ENCODE measurements around the gene MIAT.
"Not testable (repeated sequence)": the region's sequence is repeated elsewhere in the genome, so short reads cannot be mapped to it uniquely, and the experiment has no call there.

The MIAT gene

DNA sequence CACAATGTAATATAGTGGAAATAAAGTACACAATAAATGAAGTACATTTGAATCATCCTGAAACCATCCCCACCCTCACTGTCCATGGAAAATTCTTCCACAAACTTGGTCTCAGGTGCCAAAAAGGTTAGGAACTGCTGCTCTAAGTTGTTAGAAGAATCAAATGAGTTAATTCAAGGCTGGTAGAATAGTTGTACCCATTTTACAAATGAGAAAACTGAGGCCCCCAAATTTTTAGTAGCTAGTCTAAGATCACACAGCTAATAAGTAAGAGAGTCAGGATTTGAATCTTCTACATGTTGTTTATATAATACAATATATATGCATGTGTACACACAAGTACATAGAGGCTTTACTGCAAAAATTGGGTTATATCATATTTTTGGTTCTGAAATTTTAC is 43.1 kb downstream of the MIAT start:
- no peak for DNase-seq (ENCODE audit: low spot score)

DNA sequence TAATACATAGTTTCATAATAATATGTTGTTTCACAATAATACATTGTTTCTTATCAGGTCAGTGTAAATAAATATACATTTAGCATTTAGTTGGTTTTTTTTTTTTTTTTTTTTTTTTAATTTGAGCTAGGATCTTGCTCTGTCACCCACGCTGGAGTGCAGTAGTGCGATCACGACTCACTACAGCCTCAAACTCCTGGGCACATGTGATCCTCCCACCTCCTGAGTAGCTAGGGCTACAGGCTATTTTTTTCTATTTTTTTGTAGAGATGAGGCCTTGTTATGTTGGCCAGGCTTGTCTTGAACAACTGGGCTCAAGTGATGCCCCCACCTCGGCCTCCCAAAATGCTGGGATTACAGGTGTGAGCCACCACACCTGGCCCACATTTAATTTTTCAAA is 43.5 kb downstream of the MIAT start:
- no peak for DNase-seq (ENCODE audit: low spot score)

DNA sequence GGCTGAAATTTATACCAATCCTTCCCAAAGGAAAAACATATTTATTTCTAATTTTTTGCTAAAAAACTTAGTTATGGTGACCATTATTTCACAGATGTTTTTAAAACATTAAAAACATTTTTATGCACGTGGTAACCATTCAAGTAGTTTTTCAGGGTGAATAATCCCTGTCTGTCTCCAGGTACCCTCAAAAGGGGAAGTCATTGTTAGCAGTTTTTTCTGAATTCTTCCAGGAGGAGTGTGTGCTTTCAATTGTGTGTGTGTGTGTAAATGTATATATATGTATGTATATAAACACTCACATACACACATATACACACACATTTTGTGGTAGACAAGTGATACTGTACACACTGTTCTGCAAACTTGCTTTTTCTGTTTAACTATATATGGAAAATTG is 43.9 kb downstream of the MIAT start:
- no peak for DNase-seq (ENCODE audit: low spot score)

DNA sequence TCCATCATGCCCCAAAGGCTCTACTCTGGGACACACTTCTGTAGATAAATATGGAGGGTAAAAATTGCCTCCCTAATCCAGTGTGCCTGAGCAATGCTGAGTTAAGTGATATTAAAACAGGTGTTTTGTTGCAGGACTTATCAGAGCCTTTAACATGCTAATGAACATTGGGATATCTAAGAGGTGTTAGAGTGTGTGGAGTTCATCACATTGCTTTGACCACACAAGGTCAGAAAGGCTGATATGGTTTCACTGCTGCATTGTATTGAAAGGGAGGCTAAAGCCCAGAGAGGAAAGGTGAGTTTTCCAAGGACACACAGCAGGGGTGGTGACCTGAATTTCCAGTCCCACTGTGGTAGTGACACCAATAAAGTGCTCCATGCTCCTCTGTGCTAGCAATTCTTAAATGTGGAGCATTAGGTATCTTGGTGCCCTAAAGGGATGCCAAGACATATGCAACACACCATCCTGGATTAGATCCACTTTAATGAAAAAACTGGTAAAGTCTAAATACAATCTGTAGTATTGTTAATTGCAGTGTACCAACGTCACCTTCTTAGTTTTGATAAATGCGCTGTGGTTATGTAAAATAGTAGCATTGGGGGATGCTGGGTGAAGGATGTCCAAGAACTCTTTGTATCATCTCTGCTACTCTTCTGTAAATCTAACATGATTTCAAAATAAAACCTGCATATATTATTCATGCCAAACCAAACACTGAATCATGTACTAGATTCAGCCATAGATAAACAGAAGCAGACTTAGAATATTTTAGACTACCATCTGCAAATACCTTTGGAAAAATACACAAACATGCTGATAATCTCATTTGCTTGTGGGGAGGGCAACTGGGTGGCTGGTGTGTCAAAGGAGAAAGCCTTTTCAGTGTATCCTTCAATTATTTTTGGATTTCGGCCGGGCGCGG is 45.8 kb downstream of the MIAT start:
- no peak for DNase-seq (ENCODE audit: low spot score)

DNA sequence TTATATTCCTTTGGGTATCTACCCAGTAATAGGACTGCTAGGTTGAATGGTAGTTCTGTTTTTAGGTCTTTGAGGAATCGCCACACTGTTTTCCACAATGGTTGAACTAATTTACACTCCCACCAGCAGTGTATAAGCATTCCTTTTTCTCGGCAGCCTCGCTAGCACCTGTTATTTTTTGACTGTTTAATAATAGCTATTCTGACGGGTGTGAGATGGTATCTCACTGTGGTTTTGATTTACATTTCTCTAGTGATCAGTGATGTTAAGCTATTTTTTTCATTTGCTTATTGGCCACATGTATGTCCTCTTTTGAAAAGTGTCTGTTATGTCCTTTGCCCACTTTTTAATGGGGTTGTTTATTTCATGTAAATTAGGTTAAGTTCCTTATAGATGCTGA is 48.0 kb downstream of the MIAT start:
- DNase-seq (ENCODE audit: low spot score): not testable (repeated sequence)

DNA sequence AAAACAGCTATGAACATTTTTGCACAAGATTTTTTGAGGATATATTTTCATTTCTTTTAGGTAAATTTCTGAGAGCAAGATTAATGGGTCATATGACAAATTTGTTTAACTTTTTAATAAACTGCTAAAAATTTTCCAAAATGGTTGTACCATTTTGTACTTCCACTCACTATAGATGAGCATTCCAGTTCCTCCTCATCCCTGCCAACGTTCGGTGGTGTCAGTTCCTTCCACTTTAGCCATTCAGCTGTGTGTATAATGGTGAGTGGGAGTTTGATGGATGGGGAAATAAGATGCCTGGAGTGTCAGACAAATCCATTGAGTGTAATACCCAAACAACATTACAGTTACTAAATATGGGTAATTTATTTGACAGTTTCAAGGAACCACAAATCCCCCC is 49.7 kb downstream of the MIAT start:
- DNase-seq (ENCODE audit: low spot score): no peak

DNA sequence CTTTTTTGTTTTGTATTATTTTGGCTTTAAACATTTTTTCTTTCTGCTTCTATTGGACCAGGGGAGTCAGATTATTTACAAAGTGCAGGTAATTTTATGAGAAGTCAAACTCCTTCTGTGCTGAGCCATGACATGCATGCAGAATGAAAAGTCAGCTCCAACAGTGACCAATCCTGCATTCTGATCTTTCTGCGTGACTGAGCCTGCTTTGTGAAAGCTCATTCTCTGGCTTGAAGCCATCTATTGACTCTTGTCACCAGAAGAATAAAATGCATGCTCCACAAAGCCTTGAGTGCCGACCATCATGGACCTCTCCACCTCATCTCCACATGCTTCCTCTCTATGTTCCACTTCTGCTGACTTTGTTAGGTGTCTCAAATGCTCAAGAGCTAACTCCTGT is 50.2 kb downstream of the MIAT start:
- DNase-seq (ENCODE audit: low spot score): no peak

DNA sequence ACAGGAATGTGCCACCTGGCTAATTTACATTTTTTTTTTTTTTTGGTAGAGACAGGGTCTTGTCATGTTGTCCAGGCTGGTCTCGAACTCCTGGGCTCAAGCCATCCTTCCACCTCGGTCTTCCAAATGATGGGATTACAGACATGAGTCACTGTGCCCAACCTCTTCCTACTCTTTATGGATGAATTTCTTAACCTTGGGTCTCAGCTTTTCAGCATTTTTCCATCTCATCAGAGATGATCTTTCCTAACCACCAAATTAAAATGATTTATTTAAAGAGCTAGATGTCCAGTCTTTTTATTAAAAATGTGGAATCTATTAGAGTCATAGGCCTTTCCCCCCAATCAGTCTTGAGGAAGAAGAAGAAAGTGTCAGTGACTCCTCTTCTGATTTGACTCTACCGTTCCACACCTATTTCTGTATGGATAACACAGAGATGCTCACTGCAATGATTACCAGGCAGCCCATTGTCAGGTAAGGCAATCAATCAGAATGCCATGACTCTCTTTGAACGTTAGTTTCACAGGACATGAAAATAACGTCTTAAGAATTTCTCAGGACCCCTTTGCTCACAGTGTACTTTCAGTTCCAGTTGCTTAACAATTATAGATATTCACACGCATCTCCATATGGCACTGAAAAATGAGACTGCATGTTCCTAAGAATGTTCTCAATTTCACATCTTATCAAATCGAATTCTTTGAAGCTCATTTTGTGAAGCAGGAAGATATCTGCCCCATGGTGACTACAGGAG is 51.0 kb downstream of the MIAT start:
- no peak for DNase-seq (ENCODE audit: low spot score)

DNA sequence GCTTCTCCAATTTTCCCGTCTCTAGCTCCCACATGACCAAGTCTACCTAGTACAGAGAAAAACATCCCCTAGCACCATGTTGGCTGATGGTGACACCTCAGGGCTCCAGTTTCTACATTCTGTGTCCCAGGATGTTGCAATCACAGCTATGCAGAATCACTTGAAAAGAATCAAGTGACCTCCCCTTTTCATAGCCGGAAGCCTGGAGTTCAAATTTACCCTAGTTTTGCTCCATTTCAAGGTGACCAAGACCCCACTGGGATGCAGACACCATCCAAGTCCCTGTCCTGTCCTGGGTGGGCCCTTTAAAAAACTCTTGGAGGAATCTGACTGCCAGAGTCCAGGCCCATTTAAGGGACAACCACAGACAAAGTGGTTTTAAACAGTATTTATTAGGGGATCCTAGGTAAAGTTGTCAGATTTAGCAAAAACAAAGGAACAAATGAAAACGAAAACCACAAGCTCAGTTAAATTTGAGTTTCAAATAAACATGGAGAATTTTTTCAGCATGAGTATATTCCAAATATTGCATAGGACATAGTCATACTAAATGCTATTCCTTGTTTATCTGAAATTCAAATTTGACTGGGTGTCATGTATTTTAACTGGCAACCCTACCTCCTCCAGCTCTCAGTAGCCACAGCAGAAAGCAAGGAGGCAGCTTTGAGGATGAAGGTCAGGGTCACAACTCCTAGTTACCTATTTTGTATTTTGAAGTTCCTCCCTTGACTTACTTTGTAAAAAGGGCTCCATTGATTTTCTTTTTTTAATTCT is 52.4 kb downstream of the MIAT start:
- no peak for DNase-seq (ENCODE audit: low spot score)

DNA sequence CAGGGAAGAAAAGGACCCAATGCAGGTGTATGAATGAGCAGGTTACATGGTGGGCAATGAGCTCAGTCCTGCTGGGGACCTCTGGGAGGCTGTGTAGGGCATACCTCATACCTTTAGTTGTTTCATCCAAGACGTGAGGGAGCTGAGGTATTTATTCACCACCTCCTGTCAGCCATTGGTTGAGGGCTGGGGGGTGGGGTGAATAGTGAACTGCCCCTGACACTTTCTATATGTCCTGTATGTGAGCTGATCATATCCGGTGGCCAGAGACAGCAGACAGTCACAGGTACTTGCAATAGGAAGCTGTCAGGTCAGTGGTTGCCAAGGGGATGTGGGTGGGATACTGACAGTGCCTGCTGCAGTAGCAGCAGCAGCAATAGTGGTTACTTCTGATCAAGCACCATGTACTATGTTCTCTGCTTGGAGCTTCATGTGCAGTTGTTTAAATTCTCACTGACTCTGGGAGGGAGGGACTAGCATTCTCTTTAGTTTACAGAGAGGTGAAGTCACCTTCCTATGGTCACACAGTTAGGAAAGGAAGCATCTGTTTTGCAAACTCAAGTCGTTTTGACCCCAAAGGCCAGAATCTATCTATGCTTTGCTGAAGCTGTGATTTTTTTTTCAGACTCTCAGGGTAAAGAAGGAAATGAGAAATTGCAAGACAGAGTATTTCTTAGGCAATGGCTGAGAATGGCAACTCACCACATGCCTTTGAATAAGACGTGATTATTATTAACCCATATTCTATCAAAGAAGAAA is 54.0 kb downstream of the MIAT start:
- DNase-seq (ENCODE audit: low spot score): no peak

DNA sequence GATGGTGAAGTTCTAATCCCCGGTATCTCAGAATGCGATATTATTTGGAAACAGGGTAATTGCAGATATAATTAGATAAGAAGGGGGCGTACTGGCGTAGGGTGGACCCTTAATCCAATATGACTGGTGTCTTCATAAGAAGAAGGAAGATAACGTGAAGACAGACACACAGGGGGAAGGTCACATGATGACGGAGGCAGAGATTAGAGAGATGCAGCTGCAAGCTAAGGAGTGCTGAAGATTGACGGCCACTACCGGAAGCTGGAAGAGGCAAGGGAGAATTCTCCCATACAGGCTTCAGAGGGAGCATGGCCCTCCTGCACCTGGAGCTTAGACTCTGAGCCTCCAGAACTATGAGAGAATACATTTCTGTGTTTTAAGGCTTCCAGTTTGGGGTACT is 54.8 kb downstream of the MIAT start:
- DNase-seq (ENCODE audit: low spot score): no peak

DNA sequence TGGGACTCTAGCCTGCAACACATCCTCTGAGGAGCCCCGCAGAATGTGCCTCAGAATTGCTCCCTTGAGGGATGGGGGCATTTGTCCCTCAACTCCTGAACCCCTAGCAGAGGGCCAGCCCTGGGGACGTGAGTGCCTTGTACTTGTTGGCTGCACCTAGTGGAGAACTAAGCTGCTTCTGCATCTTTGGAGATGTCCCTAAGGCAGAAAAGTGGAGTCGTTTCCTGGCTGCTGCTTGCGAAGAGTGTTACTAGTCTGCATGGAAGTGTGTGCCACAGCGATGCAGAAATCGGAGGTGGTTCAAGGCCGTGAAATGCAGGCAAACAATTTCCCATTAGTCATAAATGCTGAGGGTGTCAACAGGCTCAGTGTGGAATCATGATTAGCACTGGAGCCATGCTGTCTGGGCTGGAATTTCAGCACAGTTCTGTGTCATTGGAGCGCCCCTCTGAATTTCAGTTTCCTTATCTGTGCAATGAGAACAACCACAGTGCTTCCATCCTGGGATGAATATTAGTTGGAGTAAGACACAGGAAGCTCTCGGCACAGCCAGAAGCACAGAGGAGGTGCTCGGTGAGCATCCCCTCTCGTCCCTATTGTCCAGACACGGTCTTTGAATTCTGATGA is 56.5 kb downstream of the MIAT start:
- no peak for DNase-seq (ENCODE audit: low spot score)

DNA sequence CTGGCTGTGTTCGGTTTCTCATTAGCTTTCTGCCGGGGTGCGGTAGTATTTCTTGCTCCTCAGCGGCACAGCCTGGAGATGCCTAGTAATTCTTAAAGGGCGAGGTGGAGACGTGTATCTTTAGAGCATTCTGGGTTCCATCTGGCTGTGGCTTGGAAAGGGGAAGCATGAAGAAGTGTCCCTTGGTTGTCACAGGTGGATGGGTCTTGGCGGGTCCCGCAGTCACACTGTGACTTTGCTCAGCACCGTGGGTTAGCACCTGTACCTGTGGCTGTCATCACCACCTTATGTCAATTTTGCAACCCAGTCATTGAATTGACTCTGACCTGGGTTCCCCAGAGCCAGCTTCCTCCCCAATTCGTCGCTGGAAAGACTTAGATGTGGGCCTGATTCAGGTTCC is 57.6 kb downstream of the MIAT start:
- no peak for DNase-seq (ENCODE audit: low spot score)

DNA sequence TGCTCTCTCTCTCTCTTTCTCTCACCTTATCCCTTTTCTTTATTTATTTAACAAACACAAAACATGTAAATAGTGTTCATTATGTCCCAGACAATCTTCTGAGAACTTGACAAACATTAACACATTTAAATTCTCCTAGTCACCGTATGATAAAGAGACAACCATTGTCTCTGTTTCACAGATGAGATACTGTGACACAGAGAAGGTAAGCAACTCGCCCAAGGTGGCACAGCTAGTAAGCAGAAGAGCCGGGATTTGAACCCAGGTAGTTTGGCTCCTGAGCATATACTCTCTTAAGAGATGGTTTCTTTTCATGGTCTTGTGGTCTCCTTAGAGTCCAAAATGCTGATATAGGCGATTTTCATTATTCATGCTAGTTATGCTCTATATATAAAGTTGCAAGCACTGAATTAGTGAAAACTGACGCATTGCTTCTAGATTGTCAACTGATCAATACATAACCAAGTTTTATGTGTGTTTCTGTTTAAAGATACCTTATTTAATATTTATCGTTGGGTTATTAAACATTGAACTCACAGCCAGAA is 58.1 kb downstream of the MIAT start:
- DNase-seq (ENCODE audit: low spot score): no peak

DNA sequence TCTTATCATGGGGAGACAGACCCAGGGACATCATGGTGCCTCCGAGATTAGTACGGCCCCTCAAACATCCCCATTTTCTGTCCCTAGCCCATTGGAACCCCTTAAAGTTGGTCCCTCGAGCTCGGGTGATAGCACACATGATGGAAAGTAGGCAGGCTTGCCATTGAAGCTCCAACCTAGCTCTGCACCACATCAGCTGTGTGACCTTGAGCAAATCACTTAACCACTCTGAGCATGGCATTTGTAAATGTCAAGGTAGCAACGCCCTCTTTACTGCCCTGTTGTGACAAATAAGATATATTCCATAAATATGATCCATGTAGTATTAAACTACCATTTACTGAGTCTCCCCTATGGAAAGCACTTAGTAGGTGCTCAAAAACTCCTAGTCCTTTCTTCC is 61.1 kb downstream of the MIAT start:
- DNase-seq (ENCODE audit: low spot score): no peak

DNA sequence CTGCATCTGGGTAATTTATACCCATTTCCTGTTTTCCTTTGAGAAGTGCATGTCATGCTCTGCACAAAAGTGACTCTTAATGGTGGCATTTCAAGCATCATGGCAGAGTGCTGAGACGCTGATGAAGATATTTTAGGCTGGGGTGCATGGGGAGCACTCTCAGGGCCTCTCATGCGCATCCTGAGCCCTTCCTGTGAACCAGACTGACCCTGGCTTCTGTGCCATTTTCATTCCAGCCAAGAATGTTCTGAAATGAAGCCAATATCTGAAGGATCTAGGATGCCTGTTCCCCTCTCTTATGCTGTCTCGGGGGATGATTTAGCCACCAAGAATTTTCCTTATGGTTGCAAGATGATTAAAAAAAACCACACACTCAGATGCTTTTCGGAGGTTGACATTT is 61.5 kb downstream of the MIAT start:
- no peak for DNase-seq (ENCODE audit: low spot score)

DNA sequence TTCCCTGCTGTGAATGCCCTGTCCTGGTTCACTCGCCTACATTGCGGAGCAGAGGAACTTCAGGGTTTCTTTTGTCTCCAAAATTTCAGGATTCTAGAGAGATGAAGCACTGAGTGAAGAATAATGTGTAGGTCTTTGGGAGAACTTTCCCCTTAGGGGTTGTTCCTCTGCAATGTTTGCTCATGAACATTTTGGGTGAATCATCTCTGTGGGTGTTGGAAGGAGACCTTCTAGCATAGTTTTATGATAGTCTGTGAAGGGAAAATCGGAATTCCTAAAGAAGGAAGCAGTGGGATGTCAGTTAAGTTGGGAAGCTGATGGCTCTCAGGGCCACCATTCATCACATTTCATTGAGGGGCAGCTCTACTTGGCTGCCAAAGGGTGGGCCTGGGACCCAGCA is 64.8 kb downstream of the MIAT start:
- no peak for DNase-seq (ENCODE audit: low spot score)

DNA sequence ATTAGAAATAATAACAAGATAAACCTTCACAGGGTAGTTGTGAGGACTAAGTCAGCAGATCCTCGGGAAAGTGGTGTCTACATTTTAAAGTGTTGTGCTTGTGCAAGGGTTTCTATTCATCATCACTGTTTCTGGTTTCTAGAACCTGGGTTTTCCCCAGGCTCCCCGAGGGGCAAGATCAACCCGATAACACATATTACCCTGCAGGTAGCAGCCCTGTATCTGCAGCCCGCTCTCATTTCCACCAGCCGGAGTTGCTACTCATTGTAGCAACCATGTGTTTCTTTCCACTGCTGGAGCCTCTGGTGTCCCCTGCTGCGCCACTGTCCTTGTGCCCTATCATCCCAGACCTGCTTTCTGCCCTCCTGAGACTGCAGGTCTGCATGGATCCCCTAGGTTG is 67.0 kb downstream of the MIAT start:
- no peak for DNase-seq (ENCODE audit: low spot score)

DNA sequence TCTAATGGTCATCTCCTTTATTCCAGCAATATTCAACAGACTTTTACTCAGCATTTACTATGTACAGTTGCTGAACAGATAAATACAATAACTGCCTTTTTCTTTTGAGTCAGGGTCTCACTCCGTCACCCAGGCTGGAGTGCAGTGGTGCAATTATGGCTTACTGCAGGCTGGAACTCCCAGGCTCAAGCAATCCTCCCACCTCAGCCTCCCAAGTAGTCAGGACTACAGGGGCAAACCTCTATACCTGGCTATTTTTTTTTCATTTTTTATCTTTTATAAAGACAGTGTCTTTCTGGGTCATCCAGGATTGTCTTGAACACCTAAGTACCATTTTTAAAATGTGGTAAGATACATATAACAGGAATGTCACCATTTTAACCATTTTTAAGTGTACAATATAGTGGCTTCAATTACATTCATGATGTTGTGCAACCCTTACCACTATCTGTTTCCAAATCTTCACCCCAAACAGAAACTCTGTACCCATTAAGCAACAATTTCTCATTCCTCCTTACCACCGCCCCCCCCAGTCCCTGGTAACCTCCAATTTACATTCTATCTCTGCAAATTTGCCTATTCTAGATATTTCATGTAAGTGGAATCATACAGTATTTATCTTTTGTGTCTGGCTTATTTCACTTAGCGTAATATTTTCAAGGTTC is 67.8 kb downstream of the MIAT start:
- DNase-seq (ENCODE audit: low spot score): no peak

Data from hematopoietic multipotent progenitor cell treated with erythropoietin and hydrocortisone succinate and interleukin-3 and kit ligand, for 15 days (in vitro differentiated cells).